ENCODE measurements around the gene NKX6-2. TPM values are rescaled to one million over a fixed set of nuclear protein-coding genes. Genes with fewer than 3 reads are reported as not detected.
"Not testable (repeated sequence)": the region's sequence is repeated elsewhere in the genome, so short reads cannot be mapped to it uniquely, and the experiment has no call there.

NKX6-2 gene
- polyA plus RNA-seq, 1 experiment = not detected

DNA sequence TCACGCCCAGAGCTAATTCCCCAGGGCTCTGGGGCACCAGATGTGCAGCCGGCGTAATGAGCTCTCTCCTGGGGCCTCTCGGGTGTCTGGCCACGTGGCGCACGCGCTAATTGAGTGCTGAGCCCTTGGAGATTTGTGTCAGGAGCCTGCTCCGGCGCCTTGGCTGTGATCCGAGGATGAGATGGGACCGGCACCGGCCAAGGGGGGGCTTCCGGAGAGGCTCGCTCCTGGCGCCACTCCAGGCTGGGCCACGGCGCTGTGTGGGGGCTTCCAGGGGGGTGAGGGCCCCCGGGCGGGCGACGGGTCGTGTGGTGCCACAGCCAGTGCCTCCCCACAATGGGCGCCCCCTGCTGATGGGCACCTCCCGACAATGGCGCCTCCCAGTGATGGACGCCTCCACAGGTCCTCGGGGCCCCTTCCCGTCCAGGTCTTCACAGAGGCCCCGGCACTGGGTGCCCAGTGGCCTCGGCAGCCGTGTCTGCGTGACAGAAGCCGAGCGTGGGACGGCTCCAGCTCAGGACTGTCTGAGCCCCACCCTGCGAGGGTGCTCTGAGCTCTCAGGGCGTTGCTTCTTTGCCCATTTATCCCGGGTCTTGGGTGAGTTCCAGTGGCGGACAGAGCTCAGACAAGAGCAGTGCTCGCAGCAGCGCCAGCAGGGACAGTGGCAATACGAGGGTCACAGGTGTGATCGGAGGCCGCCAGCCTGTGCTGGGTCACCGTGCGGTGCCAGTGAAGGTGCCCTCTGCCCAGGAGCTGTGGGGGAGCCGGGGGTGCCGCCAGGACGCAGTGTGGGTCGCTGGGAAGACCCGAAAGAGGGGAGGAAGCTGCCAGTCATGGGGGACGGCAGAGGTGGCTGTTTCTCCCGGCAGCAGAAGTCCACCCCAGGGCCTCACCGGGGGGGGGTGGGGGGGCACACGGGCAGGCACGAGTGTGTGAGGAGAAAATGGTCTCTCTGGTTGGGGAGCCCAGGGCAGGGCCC lies 8.2 kb upstream of the NKX6-2 start:
- peaks cover 14% of the 10 kb centered on the region for H3K27me3 ChIP-seq (ENCODE audit: control insufficient read depth, insufficient read depth, low read length)
- no peaks in the 10 kb centered on the region for H3K36me3 ChIP-seq (ENCODE audit: control insufficient read depth, insufficient read depth, low read length)
- TF ChIP-seq, protein P1, sequence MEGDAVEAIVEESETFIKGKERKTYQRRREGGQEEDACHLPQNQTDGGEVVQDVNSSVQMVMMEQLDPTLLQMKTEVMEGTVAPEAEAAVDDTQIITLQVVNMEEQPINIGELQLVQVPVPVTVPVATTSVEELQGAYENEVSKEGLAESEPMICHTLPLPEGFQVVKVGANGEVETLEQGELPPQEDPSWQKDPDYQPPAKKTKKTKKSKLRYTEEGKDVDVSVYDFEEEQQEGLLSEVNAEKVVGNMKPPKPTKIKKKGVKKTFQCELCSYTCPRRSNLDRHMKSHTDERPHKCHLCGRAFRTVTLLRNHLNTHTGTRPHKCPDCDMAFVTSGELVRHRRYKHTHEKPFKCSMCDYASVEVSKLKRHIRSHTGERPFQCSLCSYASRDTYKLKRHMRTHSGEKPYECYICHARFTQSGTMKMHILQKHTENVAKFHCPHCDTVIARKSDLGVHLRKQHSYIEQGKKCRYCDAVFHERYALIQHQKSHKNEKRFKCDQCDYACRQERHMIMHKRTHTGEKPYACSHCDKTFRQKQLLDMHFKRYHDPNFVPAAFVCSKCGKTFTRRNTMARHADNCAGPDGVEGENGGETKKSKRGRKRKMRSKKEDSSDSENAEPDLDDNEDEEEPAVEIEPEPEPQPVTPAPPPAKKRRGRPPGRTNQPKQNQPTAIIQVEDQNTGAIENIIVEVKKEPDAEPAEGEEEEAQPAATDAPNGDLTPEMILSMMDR (IDR thresholded peaks at IDR 0.05; ENCODE audit: insufficient read depth, low read depth, low read length) = 0 out of 2 replicates have a peak, but pooled peaks have one; percentile 2
- DNase-seq (ENCODE audit: low read depth) = no peak
- H3K4me3 ChIP-seq (ENCODE audit: low read depth, low read length) = no peak overlapping the region
- CTCF ChIA-PET = interaction anchor here (0.8 to 1.8 kb wide), 2 partner anchors 12 to 139 kb away, joined by 4 to 8 read pairs; no protein-coding TSS in a partner anchor
- POLR2A ChIA-PET = no interaction called here

DNA sequence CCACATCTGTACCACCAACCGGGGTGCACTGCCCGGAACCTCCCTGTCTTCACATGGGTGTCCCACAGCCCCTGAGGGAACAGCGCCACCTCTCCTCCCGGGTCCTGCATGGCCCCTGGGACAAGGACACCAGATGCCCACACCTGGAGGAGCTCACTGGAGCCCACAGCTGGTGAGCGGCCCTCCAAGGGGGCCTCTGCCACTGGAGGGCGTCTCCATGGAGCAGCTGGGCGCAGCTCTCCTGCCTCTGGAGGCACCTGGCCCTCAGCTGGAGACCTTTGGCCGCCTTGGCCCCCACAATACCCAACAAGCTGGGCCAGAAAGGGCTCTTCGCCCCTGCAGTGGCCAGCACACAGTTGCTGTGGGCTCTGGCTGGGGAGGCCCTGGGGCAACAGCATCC lies 7.3 kb upstream of the NKX6-2 start:
- CTCF ChIA-PET = interaction anchor here (0.5 to 1.8 kb wide), 2 partner anchors 138 to 372 kb away, joined by 3 to 8 read pairs; no protein-coding TSS in a partner anchor
- DNase-seq (ENCODE audit: low read depth) = no peak
- Histone ChIP-seq H3K36me3 (ENCODE audit: control insufficient read depth, insufficient read depth, low read length) (no peaks in the 10 kb centered on the region), H3K4me3 (ENCODE audit: low read depth, low read length) (no peak overlapping the region), H3K27me3 (ENCODE audit: control insufficient read depth, insufficient read depth, low read length) (peaks cover 16% of the 10 kb centered on the region)
- POLR2A ChIA-PET = no interaction called here
- TF ChIP-seq, protein P1 (IDR thresholded peaks at IDR 0.05; ENCODE audit: insufficient read depth, low read depth, low read length) = no peak

DNA sequence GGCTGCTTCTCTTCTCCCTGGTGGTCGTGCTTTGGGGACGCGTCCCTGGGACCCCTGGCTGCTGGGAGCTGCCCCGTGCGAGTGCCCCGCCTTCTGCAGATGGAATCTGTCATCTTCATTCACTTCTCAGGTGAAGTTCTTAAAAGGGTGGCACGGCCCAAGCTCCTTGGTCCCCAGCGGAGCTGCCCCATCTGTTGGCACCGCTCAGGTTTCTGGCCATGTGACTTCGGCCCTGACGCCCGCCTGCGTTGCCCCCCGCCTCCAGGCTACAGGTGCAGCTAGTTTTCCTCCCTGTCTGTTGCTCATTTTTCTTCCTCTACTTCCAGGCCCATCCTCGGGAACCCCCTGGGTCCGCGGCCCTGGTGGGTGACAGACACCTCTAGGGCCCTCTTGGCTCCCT lies 6.8 kb upstream of the NKX6-2 start:
- Histone ChIP-seq H3K27me3 (ENCODE audit: control insufficient read depth, insufficient read depth, low read length) (peaks cover 18% of the 10 kb centered on the region), H3K36me3 (ENCODE audit: control insufficient read depth, insufficient read depth, low read length) (no peaks in the 10 kb centered on the region), H3K4me3 (ENCODE audit: low read depth, low read length) (no peak overlapping the region)
- ChIA-PET CTCF (no interaction called here), POLR2A (no interaction called here)
- TF ChIP-seq, protein P1 (IDR thresholded peaks at IDR 0.05; ENCODE audit: insufficient read depth, low read depth, low read length) = no peak
- DNase-seq (ENCODE audit: low read depth) = no peak

DNA sequence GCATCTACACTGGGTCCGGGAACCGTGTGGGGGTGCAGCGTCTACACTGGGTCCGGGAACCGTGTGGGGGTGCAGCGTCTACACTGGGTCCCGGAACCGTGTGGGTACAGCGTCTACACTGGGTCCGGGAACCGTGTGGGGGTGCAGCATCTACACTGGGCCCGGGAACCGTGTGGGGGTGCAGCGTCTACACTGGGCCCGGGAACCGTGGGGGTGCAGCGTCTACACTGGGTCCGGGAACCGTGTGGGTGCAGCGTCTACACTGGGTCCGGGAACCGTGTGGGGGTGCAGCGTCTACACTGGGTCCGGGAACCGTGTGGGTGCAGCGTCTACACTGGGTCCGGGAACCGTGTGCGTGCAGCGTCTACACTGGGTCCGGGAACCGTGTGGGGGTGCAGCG lies 6.2 kb upstream of the NKX6-2 start:
- H3K4me3 ChIP-seq (ENCODE audit: low read depth, low read length); POLR2A ChIA-PET; H3K36me3 ChIP-seq (ENCODE audit: control insufficient read depth, insufficient read depth, low read length); DNase-seq (ENCODE audit: low read depth); CTCF ChIA-PET: not testable (repeated sequence)
- peaks cover 18% of the 10 kb centered on the region for H3K27me3 ChIP-seq (ENCODE audit: control insufficient read depth, insufficient read depth, low read length)

GRCh38 chr10:132790934-132791829 lies 5.2 kb upstream of the NKX6-2 start:
- H3K4me3 ChIP-seq (ENCODE audit: low read depth, low read length) = no peak overlapping the region
- TF ChIP-seq, protein P1 (IDR thresholded peaks at IDR 0.05; ENCODE audit: insufficient read depth, low read depth, low read length) = no peak
- no peak for DNase-seq (ENCODE audit: low read depth)
- POLR2A ChIA-PET = interaction anchor here (0.6 kb wide), 1 partner anchor 13 kb away, joined by 3 read pairs; no protein-coding TSS in a partner anchor
- H3K36me3 ChIP-seq (ENCODE audit: control insufficient read depth, insufficient read depth, low read length) = no peaks in the 10 kb centered on the region
- H3K27me3 ChIP-seq (ENCODE audit: control insufficient read depth, insufficient read depth, low read length) = peaks cover 20% of the 10 kb centered on the region
- CTCF ChIA-PET = no interaction called here
